ENCODE results near the gene MYOZ1. TPM values are rescaled to one million over a fixed set of nuclear protein-coding genes. Genes with fewer than 3 reads are reported as not detected.

The MYOZ1 gene
- total RNA-seq, 1 experiment from 2014 or later, result 2.4 TPM

- H3K27ac Mint-ChIP-seq, result peak within 1 kb of the TSS; percentile 95 to 99 (median 96)
- H3K23ac ChIP-seq (ENCODE audit: insufficient read length, low read depth, low read length), result no peak within 1 kb of the TSS
- no peaks in the 10 kb centered on the region; the same call in 1 of the 2 replicates for H3K4me1 ChIP-seq (ENCODE audit: insufficient read depth, low read length)
- peaks cover 1 to 2% of the 10 kb centered on the region in 2 experiments; a peak in 3 of 5 replicates for H3K9me3 Mint-ChIP-seq
- no peaks in the 10 kb centered on the region for H3K27me3 ChIP-seq (ENCODE audit: insufficient read depth, low read length)
- H4K91ac ChIP-seq (ENCODE audit: insufficient read length, low read depth, low read length), result no peak within 1 kb of the TSS
- H3K4me1 Mint-ChIP-seq, result peaks cover 30 to 42% of the 10 kb centered on the region in 2 experiments
- H4K20me1 ChIP-seq (ENCODE audit: control insufficient read depth, insufficient read depth, insufficient read length), result no peaks in the 10 kb centered on the region
- H3K79me1 ChIP-seq (ENCODE audit: insufficient read depth, low read depth, low read length, poor library complexity, severe bottlenecking), result peaks cover 6% of the 10 kb centered on the region
- peak within 1 kb of the TSS; percentile 25 for H3K9ac ChIP-seq (ENCODE audit: extremely low read depth, insufficient read length, low read length)
- H3K4ac ChIP-seq (ENCODE audit: low read depth, low read length), result no peak within 1 kb of the TSS; the same call in 1 of the 2 replicates
- H3K27ac ChIP-seq (ENCODE audit: insufficient read length, low read depth, low read length), result peak within 1 kb of the TSS; percentile 91
- H3K4me2 ChIP-seq (ENCODE audit: insufficient read depth, insufficient read length, low read length), result peak within 1 kb of the TSS; percentile 46
- H3K14ac ChIP-seq (ENCODE audit: insufficient read depth, low read length), result peak within 1 kb of the TSS; percentile 46; the same call in 1 of the 2 replicates
- no peaks in the 10 kb centered on the region for H3K9me3 ChIP-seq (ENCODE audit: control insufficient read depth, low read depth, low read length)
- no peak within 1 kb of the TSS for H3K18ac ChIP-seq (ENCODE audit: insufficient read length, low read depth, low read length)
- DNase-seq, result peak; percentile 55
- no peaks in the 10 kb centered on the region for H3K27me3 Mint-ChIP-seq (ENCODE audit: low read depth)
- TF ChIP-seq CTCF (conservative IDR thresholded peaks at IDR 0.05), result no peak
- peak within 1 kb of the TSS; percentile 54 to 72 for H3K4me3 Mint-ChIP-seq
- no peak within 1 kb of the TSS for H2AFZ ChIP-seq (ENCODE audit: low read length)
- H3T11ph ChIP-seq (ENCODE audit: low read length), result peak within 1 kb of the TSS; percentile 96
- WGBS (ENCODE audit: extremely low coverage, insufficient read length, low lambda C conversion rate), result no CpG with 5 or more reads among the region's 6 CpGs
- H2AK5ac ChIP-seq (ENCODE audit: insufficient read length, low read length), result no peak within 1 kb of the TSS
- no peak within 1 kb of the TSS for H4K8ac ChIP-seq (replicated peaks; ENCODE audit: insufficient read length, low read depth, low read length)
- peaks cover 1 to 7% (median 2%) of the 10 kb centered on the region in 3 experiments for H3K36me3 Mint-ChIP-seq (ENCODE audit: insufficient read depth in 1 of 3, low read depth in 3 of 3)
- H3K23me2 ChIP-seq (ENCODE audit: insufficient read length, low read depth, low read length, poor library complexity, severe bottlenecking), result no peaks in the 10 kb centered on the region
- no peak within 1 kb of the TSS for H2BK20ac ChIP-seq (ENCODE audit: low read depth, low read length, poor library complexity, severe bottlenecking)
- peak within 1 kb of the TSS; percentile 91 for H2BK120ac ChIP-seq (ENCODE audit: low read depth, low read length, poor library complexity, severe bottlenecking)
- H3K79me2 ChIP-seq (ENCODE audit: insufficient read depth, low read length), result peaks cover 6% of the 10 kb centered on the region; the same call in 1 of the 2 replicates
- no peak within 1 kb of the TSS for H2BK15ac ChIP-seq (ENCODE audit: low read depth, low read length)
- no peak within 1 kb of the TSS for H3K56ac ChIP-seq (ENCODE audit: insufficient read length, low read depth, low read length)
- H4K5ac ChIP-seq (ENCODE audit: insufficient read length, low read depth, low read length), result no peak within 1 kb of the TSS
- H2BK5ac ChIP-seq (ENCODE audit: insufficient read length, low read length), result no peak within 1 kb of the TSS
- H2BK12ac ChIP-seq (ENCODE audit: insufficient read length, low read depth, low read length), result no peak within 1 kb of the TSS
These were observed 50.1 kb downstream of the MYOZ1 start, which contains the start of gene USP54 for GRCh38 chr10:73590881-73591799. Gene USP54, minus strand, starts transcription at chr10:73591342. Its CDS starts 15,684 bp downstream, at chr10:73575658.
